Stimulated activated CD4-positive, alpha-beta T cell treated with anti-CD3 and anti-CD28 coated beads, Interleukin-1b, Interleukin-23, amount 100 ng/mL, for 4 hours (primary cell): ENCODE measurements around the gene PCED1B.
"Not testable (repeated sequence)": the region's sequence is repeated elsewhere in the genome, so short reads cannot be mapped to it uniquely, and the experiment has no call there.

Source experiments
- DNase-seq, 2 donors: peaks; one replicate each; pipeline ENCODE4 v3.0.0-alpha.2; 2020; ENCODE audit warnings: low read depth in 2 of 2

PCED1B gene

DNA sequence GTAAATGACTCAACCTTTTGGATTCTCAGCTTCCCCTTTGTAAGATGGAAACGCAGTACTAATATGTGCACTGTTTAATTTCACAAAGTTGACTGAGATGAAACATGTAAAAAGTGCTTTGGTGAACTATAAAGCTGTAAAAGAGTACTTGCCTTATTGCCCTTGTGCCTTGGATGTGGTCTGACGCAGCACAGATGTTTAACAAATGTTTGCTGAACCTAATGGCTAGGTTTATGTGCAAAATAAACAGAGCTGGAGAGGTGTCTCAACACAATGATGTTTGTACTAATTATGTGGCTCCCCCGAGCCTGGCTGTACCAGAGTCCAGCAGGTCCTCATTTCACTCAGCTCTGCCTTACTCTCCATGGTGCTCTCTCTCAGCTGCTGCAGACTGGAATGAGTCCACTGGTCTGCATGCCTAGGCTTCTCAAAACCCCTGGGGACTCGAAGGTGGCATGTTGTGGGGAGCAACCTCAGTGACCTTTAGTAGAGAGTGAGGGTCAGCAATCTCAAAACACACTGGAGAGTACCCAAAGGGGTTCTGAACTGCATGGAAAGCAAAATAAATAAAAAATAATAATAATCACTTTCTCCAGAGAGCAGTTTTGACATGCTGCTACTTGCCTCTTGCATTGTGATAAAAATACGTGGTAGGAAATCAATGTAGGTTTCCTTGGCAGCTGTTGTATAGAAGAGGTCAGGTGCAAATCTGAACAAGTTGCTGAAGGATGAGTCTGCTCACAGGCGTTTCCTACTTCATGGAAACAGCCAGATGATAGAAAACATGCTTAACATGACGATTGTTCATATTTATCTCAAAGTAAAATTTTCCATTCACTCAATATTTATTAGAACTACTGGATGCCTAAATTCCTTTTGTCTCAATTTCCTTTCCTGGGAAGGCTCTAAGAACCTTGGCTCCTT, 8.9 kb downstream of the PCED1B start:
- DNase-seq = no peak

DNA sequence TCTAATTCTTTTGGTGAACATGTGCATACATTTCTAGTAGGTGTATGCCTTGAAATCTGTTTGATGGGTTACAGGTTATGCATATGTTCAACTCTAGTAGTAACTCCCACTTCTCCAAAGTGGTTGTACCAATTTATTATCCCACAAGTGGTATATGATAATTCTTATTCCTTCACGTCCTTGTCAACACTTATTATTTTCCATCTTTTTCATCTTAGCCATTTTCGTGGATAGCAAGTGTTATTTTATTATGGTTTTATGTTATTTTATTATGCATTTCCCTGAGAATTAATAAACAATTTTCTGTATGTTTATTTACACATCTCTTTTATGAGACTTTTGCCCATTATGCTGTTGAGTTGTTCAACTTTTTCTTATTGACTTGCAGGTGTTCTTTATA, 11.6 kb downstream of the PCED1B start:
- DNase-seq = no peak

DNA sequence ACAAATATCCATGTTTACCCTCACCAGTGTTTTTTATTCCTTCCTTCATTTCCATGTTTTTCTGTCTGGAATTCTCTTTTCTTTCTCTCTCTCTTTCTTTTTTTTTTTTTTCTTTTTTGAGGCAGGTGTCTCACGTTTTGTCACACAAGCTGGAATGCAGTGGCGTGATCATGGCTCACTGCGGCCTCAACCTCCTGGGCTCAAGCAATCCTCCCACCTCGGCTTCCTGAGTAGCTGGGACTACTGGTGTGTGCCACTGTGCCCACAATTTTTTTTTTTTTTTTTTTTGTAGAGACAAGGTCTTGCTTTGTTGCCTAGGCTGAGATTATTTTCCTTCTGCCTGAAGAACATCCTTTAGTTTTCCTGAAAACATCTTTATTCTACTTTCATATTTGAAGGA, 15.4 kb downstream of the PCED1B start:
- no peak for DNase-seq

DNA sequence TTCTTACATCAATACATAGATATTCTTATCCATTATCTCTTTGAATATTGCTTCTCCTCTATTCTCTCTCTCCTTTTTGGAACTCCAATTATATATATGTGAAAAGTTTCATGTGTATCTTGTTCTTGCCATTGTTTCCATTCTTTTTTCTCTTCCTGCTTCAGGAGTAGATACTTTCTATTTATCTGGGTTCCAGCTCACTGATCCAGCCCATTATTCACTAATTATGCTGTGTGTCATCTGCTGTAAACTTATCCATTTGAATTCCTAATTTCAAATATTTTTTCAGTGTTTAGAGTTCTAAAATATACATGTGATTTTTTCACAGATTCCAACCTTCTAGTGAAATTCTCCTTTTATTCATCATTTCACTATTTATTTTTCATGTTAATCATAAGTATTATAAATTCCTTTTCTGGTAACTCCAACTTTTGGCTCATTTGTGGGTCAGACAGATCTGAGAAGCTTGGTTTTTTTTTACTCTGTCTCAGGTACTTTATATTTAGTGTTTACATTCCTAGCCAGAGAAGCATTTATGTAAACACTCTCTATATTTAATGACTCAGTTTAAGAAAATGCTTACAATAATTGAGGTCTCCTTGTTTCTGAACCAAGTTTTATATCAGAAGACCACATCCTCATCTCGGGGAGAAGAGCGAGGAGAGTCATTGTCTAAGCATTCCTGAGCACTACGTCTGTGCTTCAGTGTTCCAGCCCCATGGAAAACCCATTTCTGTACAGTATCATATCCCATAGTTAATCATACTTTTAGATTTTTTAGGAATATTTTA, 16.2 kb downstream of the PCED1B start:
- no peak for DNase-seq

DNA sequence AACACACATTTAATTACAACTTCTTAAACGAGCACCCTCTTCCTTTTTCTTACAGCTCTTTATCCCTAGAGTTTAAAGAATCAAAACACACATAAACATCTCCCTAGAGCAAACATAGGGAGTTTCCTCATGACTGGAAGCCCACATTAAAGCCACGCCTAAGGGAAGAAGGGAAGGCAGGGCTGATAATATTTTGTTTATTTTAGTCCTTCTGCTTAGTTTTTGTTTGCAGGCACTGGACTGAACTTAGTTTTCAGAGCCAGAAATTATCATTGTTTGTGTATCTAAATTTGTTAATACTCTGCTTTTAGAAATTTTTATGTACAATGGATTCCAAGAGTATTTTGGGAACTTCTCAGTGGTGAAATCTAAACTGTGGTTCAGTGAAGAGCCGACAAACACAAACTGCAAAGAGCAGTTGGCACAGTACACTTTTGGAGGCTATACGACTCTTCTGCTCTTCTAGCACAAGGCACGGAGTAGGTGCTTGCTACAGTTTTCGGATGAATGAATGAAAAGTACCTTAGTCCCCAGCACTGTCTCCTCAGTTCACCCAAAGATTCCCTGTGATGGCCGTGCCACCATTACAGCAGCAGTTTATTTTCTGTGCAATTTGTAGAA, 18.0 kb downstream of the PCED1B start:
- DNase-seq = no peak

GRCh38 chr12:47098099-47098498, 18.7 kb downstream of the PCED1B start:
- no peak for DNase-seq

- DNase-seq = no peak
These were observed 20.2 kb downstream of the PCED1B start for GRCh38 chr12:47099610-47100009.

- no peak for DNase-seq
These were observed 20.7 kb downstream of the PCED1B start for GRCh38 chr12:47100160-47100559.

DNA sequence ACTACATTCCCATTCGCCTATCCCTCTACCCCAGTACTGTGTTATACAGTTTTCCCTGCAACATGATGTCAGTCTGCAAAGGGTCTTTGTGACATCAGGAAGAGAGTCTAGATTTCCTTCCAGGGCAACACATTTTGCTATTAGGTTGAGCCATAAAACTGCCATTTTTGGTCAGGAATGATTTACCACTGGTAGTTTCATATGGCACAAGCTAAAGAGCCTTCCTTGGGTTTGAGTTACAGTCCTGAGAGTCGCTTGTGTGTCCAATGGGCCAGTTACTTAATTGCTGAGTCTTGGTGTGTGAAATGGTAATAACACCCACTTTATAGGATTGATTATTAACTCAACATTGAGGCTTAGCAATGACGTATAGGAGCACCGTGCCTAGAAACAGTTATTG, 23.0 kb downstream of the PCED1B start:
- no peak for DNase-seq

GRCh38 chr12:47102845-47103651, 23.6 kb downstream of the PCED1B start:
- DNase-seq = no peak

DNA sequence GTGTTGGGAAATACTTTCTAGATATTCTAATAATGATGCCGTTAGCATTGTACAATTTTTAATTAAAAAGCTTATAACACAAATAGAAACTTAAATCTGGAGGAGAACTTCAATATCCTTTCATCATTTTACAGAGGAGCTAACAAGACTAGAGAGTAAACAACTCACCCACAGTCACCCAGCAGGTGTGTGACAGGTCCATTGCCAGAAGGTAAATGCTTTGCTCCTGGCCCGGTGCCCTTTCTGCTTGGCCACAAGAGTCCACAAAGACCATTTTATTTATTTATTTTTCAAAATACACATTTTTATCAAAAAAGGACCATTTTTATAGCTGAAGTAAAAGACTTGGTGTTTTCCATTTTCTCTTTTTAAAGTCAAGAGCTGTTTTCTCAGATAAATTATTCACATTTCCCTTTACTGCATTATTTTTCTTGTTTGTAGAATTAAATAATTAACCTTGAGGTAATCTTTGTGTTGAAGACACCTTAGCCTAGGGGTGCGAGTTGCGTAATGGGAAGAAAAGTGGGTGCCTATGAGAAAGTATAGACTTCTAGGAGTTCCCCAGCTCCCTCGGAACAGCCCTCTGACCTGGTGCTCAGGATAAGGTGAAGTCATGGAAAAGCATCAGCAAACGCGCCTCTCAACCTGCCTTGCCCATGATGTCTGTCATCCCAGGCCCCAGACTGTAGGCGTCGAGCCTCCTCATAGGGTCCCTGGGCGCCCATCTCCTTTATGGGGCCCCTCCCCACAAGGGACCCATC, 26.7 kb downstream of the PCED1B start:
- DNase-seq = no peak

- no peak for DNase-seq
These were observed 28.0 kb downstream of the PCED1B start for GRCh38 chr12:47107446-47107845.

GRCh38 chr12:47107926-47108325, 28.5 kb downstream of the PCED1B start:
- DNase-seq = no peak

DNA sequence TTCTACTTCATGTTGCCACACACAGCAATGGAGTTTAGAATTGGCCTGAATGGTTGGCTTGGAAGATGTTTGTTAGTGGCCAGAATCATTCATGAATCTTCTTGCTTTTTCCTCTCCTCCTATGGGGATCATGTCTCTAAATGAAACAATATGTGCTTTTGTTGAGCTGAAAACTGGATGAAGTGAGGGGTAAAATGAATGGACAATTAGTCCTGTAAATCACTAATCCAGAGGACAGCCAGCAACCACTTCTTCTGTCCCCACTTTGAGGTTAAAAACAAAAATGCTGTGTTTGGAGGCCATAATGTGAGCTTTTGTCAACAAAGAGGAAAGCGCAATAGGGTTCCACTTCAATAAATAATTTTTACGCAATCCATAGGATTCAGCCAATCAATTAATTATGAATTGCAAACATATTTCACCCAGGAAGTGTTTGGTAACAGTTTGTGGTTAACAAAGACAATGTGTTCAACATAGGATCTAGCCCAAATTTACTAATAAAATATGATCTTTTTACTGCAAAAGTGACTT, 30.7 kb downstream of the PCED1B start:
- no peak for DNase-seq

- DNase-seq = no peak
These were observed 31.4 kb downstream of the PCED1B start for GRCh38 chr12:47110718-47111391.

GRCh38 chr12:47111392-47111778, 32.0 kb downstream of the PCED1B start:
- DNase-seq = no peak

- no peak for DNase-seq
These were observed 32.4 kb downstream of the PCED1B start for GRCh38 chr12:47111854-47112253.

- no peak for DNase-seq
These were observed 33.3 kb downstream of the PCED1B start for GRCh38 chr12:47112679-47113078.

GRCh38 chr12:47114481-47114892, 35.1 kb downstream of the PCED1B start:
- DNase-seq = no peak

DNA sequence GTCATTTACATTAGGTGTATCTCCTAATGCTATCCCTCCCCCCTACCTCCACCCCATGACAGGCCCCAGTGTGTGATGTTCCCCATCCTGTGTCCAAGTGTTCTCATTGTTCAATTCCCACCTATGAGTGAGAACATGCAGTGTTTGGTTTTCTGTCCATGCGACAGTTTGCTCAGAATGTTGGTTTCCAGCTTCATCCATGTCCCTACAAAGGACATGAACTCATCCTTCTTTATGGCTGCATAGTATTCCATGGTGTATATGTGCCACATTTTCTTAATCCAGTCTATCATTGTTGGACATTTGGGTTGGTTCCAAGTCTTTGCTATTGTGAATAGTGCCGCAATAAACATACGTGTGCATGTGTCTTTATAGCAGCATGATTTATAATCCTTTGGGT, 37.9 kb downstream of the PCED1B start:
- DNase-seq = not testable (repeated sequence)
